Loucy (cell line): Measurements from ENCODE around the gene CACNB2.
"Not testable (repeated sequence)": the region's sequence is repeated elsewhere in the genome, so short reads cannot be mapped to it uniquely, and the experiment has no call there.

Experiments
- CTCF ChIP-seq: fragments of 200-600 bp; sonication (generic); conservative IDR thresholded peaks from 2 replicates; pipeline ENCODE4 v1.5.1; 2014; ENCODE audit warnings: mild to moderate bottlenecking, antibody characterized with exemption, low read length
- EZH2phosphoT487 ChIP-seq: fragments of 200-600 bp; IDR thresholded peaks from 2 replicates; pipeline ENCODE4 v1.6.1; 2018; ENCODE audit warnings: antibody characterized with exemption, mild to moderate bottlenecking, moderate library complexity, borderline replicate concordance

GRCh38 chr10:18156797-18157196 lies 16.6 kb downstream of the CACNB2 start:
- not testable (repeated sequence) for TF ChIP-seq CTCF, EZH2phosphoT487
